ENCODE measurements around the gene GSTCD. TPM values are rescaled to one million over a fixed set of nuclear protein-coding genes. Genes with fewer than 3 reads are reported as not detected.

GSTCD gene
- total RNA-seq, 1 experiment from 2014 or later = 21.3 TPM

DNA sequence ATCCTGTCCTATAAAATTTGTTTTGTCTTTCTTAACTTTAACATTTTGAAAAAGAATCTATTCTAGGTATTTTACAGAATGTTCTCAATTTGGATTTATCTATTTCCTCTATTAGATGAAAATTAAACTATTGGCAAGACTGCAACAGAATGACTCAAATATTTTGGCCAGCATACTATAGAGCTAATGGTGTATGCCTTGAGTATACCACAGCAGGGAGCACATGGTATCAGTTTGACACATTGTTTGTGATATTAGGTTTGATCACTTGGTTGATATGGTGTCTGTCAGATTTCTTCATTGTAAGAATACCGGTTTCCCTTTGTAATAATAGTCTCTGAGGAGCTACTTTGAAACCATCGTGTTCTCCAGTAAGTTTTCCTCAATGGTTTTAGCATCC lies 98.9 kb downstream of the GSTCD start:
- no peaks in the 10 kb centered on the region for H3K9me3 ChIP-seq
- Mint-ChIP-seq H3K27ac (ENCODE audit: unreplicated experiment) (peak overlapping the region; percentile 18), H3K27me3 (ENCODE audit: insufficient read depth, unreplicated experiment) (no peaks in the 10 kb centered on the region), H3K36me3 (ENCODE audit: insufficient read depth, unreplicated experiment) (no peaks in the 10 kb centered on the region), H3K4me1 (ENCODE audit: low read depth, unreplicated experiment) (peaks cover 17% of the 10 kb centered on the region), H3K9me3 (ENCODE audit: unreplicated experiment) (no peaks in the 10 kb centered on the region), H3K4me3 (ENCODE audit: unreplicated experiment) (no peak overlapping the region)
- no peak for DNase-seq
- no peaks in the 10 kb centered on the region for H3K27me3 ChIP-seq (replicated peaks; ENCODE audit: control insufficient read depth, insufficient read depth, low read length)
- H3K4me3 ChIP-seq (ENCODE audit: low read depth, low read length) = no peak overlapping the region
- no peaks in the 10 kb centered on the region for H3K36me3 ChIP-seq (ENCODE audit: control insufficient read depth, insufficient read depth, low read length)
- intact Hi-C loops (cut with micrococcal nuclease; ENCODE audit: unreplicated experiment) = no loop called here
- no TSS peak for BruUV-seq (replicated peaks)
- CTCF ChIA-PET = no interaction called here
- no peaks in the 10 kb centered on the region for H3K4me1 ChIP-seq
- TF ChIP-seq, protein P1, sequence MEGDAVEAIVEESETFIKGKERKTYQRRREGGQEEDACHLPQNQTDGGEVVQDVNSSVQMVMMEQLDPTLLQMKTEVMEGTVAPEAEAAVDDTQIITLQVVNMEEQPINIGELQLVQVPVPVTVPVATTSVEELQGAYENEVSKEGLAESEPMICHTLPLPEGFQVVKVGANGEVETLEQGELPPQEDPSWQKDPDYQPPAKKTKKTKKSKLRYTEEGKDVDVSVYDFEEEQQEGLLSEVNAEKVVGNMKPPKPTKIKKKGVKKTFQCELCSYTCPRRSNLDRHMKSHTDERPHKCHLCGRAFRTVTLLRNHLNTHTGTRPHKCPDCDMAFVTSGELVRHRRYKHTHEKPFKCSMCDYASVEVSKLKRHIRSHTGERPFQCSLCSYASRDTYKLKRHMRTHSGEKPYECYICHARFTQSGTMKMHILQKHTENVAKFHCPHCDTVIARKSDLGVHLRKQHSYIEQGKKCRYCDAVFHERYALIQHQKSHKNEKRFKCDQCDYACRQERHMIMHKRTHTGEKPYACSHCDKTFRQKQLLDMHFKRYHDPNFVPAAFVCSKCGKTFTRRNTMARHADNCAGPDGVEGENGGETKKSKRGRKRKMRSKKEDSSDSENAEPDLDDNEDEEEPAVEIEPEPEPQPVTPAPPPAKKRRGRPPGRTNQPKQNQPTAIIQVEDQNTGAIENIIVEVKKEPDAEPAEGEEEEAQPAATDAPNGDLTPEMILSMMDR (IDR thresholded peaks at IDR 0.05; ENCODE audit: insufficient read depth in 1 of 2, low read depth in 1 of 2, low read length in 1 of 2, severe bottlenecking in 1 of 2, unreplicated experiment in 1 of 2) = no peak
- POLR2A ChIA-PET = no interaction called here

DNA sequence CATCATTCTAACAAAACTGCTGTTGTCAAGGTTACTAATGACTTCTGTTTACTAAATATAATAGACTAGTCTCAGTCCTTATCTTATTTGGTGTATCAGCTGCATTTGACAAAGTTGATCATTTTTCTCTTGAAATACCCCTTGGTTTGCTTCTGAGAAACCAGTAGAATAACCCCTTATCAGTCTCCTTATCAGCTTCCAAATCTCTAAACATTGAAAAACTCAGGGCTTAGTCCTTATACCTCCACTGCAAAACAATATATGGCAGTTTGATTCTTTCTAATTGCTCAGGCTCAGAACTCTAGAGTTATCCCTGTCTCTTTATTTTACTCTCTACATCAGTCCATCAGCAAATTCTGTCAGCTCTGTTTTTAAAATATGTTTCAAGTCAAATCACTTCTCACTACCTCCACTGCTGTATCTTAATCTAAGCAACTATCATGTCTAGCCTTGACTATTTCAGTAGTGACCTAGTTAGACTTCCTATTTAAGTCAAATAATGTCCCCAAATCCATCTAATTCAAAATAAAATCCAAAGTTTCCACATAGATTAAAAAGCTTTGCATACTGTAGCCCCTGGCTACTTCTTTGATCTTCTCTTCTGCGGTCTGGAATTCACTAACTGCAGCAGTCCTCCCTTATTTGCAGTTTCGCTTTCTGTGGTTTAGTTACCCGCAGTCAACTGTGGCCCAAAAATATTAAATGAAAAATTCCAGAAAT lies 99.6 kb downstream of the GSTCD start:
- H3K27me3 Mint-ChIP-seq (ENCODE audit: insufficient read depth, unreplicated experiment) = no peaks in the 10 kb centered on the region
- H3K4me3 Mint-ChIP-seq (ENCODE audit: unreplicated experiment) = peak overlapping the region; percentile 11
- peak overlapping the region; percentile 18 for H3K27ac Mint-ChIP-seq (ENCODE audit: unreplicated experiment)
- peak in 1 of 2 experiments; percentile 2 for DNase-seq
- H3K27me3 ChIP-seq (replicated peaks; ENCODE audit: control insufficient read depth, insufficient read depth, low read length) = no peaks in the 10 kb centered on the region
- no peaks in the 10 kb centered on the region for H3K9me3 ChIP-seq
- ChIA-PET CTCF (no interaction called here), POLR2A (no interaction called here)
- intact Hi-C loops (cut with micrococcal nuclease; ENCODE audit: unreplicated experiment) = no loop called here
- H3K9me3 Mint-ChIP-seq (ENCODE audit: unreplicated experiment) = no peaks in the 10 kb centered on the region
- TF ChIP-seq, protein P1 (IDR thresholded peaks at IDR 0.05; ENCODE audit: insufficient read depth in 1 of 2, low read depth in 1 of 2, low read length in 1 of 2, severe bottlenecking in 1 of 2, unreplicated experiment in 1 of 2) = no peak
- no peaks in the 10 kb centered on the region for H3K36me3 Mint-ChIP-seq (ENCODE audit: insufficient read depth, unreplicated experiment)
- no peak overlapping the region for H3K4me3 ChIP-seq (ENCODE audit: low read depth, low read length)
- no peaks in the 10 kb centered on the region for H3K36me3 ChIP-seq (ENCODE audit: control insufficient read depth, insufficient read depth, low read length)
- H3K4me1 Mint-ChIP-seq (ENCODE audit: low read depth, unreplicated experiment) = peaks cover 17% of the 10 kb centered on the region
- no TSS peak for BruUV-seq (replicated peaks)
- no peaks in the 10 kb centered on the region for H3K4me1 ChIP-seq

DNA sequence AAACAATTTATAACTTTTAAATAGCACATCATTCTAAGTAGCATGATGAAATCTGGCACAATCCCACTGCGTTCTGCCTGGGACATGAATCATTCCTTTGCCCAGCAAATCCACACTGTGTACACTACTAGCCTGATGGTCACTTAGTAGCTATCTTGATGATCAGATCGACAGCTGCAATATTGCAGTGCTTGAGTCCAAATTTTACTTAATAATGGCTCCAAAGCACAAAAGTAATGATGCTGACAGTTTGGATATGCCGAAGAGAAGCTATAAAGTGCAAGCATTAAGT lies 100.1 kb downstream of the GSTCD start:
- H3K4me3 Mint-ChIP-seq (ENCODE audit: unreplicated experiment) = peak overlapping the region; percentile 11
- H3K27me3 Mint-ChIP-seq (ENCODE audit: insufficient read depth, unreplicated experiment) = no peaks in the 10 kb centered on the region
- Histone ChIP-seq H3K36me3 (ENCODE audit: control insufficient read depth, insufficient read depth, low read length) (no peaks in the 10 kb centered on the region), H3K9me3 (no peaks in the 10 kb centered on the region), H3K4me3 (ENCODE audit: low read depth, low read length) (no peak overlapping the region), H3K4me1 (no peaks in the 10 kb centered on the region), H3K27me3 (replicated peaks; ENCODE audit: control insufficient read depth, insufficient read depth, low read length) (no peaks in the 10 kb centered on the region)
- ChIA-PET POLR2A (no interaction called here), CTCF (no interaction called here)
- H3K36me3 Mint-ChIP-seq (ENCODE audit: insufficient read depth, unreplicated experiment) = no peaks in the 10 kb centered on the region
- DNase-seq = no peak
- peak overlapping the region; percentile 18 for H3K27ac Mint-ChIP-seq (ENCODE audit: unreplicated experiment)
- TF ChIP-seq, protein P1 (IDR thresholded peaks at IDR 0.05; ENCODE audit: insufficient read depth in 1 of 2, low read depth in 1 of 2, low read length in 1 of 2, severe bottlenecking in 1 of 2, unreplicated experiment in 1 of 2) = no peak
- intact Hi-C loops (cut with micrococcal nuclease; ENCODE audit: unreplicated experiment) = no loop called here
- no peaks in the 10 kb centered on the region for H3K9me3 Mint-ChIP-seq (ENCODE audit: unreplicated experiment)
- no TSS peak for BruUV-seq (replicated peaks)
- peaks cover 17% of the 10 kb centered on the region for H3K4me1 Mint-ChIP-seq (ENCODE audit: low read depth, unreplicated experiment)
